HepG2 (cell line): ENCODE results near the gene CARMIL1. TPM values are rescaled to one million over a fixed set of nuclear protein-coding genes. Genes with fewer than 3 reads are reported as not detected.

Source experiments
- ATAC-seq: fragments of 200-7000 bp; cut with Tn5 transposase; 3 replicates; pipeline ENCODE4 v1.9.1; 2020; ENCODE audit warnings: mild to moderate bottlenecking, moderate library complexity
- BruUV-seq: library from RNA; stranded (reverse); fragments of 400-500 nt; replicated peaks from 2 replicates; lab custom pipeline; 2021; lab: Mats Ljungman, UMichigan
- CTCF ChIA-PET: fragments of 300-600 bp; formaldehyde crosslinking; extraction: SDS; loops from one replicate; lab custom pipeline; 2021; ENCODE audit warnings: low total read pairs, inconsistent platforms, low intra/inter-chr PET ratio; lab: Yijun Ruan, JAX
- POLR2A ChIA-PET: fragments of 350-600 bp; sonication (Branson Sonifier 250); formaldehyde crosslinking; loops from one replicate; lab custom pipeline; 2020; ENCODE audit warnings: antibody characterized with exemption, inconsistent platforms; lab: Yijun Ruan, JAX
- DNase-seq: peaks from one replicate; pipeline ENCODE4 v3.0.0-alpha.2; 2015; ENCODE audit warnings: low spot score
- FAIRE-seq: peaks from 3 replicates; lab custom pipeline; 2011; peaks lifted over from hg19 to GRCh38; lab: Jason Lieb, UNC
- H2AFZ ChIP-seq: one replicate; pipeline ENCODE4 v1.6.1; 2011; ENCODE audit warnings: low read length, inconsistent platforms
- H3K27ac ChIP-seq: fragments of 300-600 bp; 3 replicates; pipeline ENCODE4 v1.8.0; 2011; ENCODE audit warnings: mixed run types, mild to moderate bottlenecking, mixed read lengths, low read length, inconsistent platforms; ENCODE audit not compliant: insufficient read depth; ENCODE audit errors: extremely low read length
- H3K27me3 ChIP-seq, 2 experiments: fragments of 200-600 bp in 1 of 2; 2 replicates in 1 of 2; 3 replicates in 1 of 2; pipeline versions ENCODE4 v1.6.0 to v1.8.0; 2011; ENCODE audit warnings: low read length in 2 of 2, mild to moderate bottlenecking in 2 of 2, moderate library complexity in 2 of 2, inconsistent platforms in 1 of 2; ENCODE audit not compliant: insufficient read depth in 2 of 2, control insufficient read depth in 1 of 2
- H3K36me3 ChIP-seq, 2 experiments: fragments of 200-600 bp in 1 of 2; replicated peaks in 1 of 2; 2 replicates in 1 of 2; 3 replicates in 1 of 2; pipeline versions ENCODE4 v1.5.1 to v1.8.0; 2011; ENCODE audit warnings: low read length in 2 of 2, inconsistent platforms in 1 of 2; ENCODE audit not compliant: insufficient read depth in 2 of 2, control insufficient read depth in 1 of 2
- H3K4me1 ChIP-seq: 2 replicates; pipeline ENCODE4 v1.5.1; 2012; ENCODE audit warnings: low read length, inconsistent platforms; ENCODE audit not compliant: insufficient read depth
- H3K4me2 ChIP-seq: 2 replicates; pipeline ENCODE4 v1.6.0; 2011; ENCODE audit warnings: low read depth, low read length, inconsistent platforms
- H3K4me3 ChIP-seq, 3 experiments: fragments of 200-600 bp in 1 of 3; sonication (generic), shearing (Covaris generic) in 1 of 3; replicated peaks in 1 of 3; 2 replicates each; pipeline ENCODE4 v1.5.1; 2011 to 2016; ENCODE audit warnings: low read length in 3 of 3, inconsistent platforms in 2 of 3, low read depth in 2 of 3, mild to moderate bottlenecking in 2 of 3, control low read depth in 1 of 3, mixed read lengths in 1 of 3; ENCODE audit not compliant: insufficient read depth in 1 of 3
- H3K79me2 ChIP-seq: one replicate; pipeline ENCODE4 v1.6.1; 2011; ENCODE audit warnings: low read length, inconsistent platforms; ENCODE audit not compliant: insufficient read depth
- H3K9ac ChIP-seq: 2 replicates; pipeline ENCODE4 v1.6.0; 2011; ENCODE audit warnings: mild to moderate bottlenecking, low read depth, low read length, inconsistent platforms; ENCODE audit not compliant: insufficient read depth
- H3K9me3 ChIP-seq: 2 replicates; pipeline ENCODE4 v1.5.1; 2012; ENCODE audit warnings: mild to moderate bottlenecking, low read length
- H4K20me1 ChIP-seq: 2 replicates; pipeline ENCODE4 v1.6.0; 2011; ENCODE audit warnings: inconsistent platforms, mild to moderate bottlenecking, low read length, moderate library complexity; ENCODE audit not compliant: insufficient read depth
- FOXK1 ChIP-seq: sonication (generic); formaldehyde crosslinking; IDR thresholded peaks from 2 replicates; pipeline ENCODE4 v1.4.0; 2020; ENCODE audit warnings: low read depth, missing genetic modification reagents, borderline replicate concordance
- HNRNPK ChIP-seq: fragments of 200-400 bp; formaldehyde crosslinking; IDR thresholded peaks from 2 replicates; pipeline ENCODE4 v1.6.1; 2018; ENCODE audit warnings: low read length, low read depth, moderate library complexity, mild to moderate bottlenecking; ENCODE audit not compliant: poor library complexity, severe bottlenecking
- IRF2 ChIP-seq: IDR thresholded peaks from 2 replicates; pipeline ENCODE4 v1.6.1; 2018; ENCODE audit warnings: missing genetic modification reagents, missing compliant biosample characterization
- RFXAP ChIP-seq: sonication (generic); formaldehyde crosslinking; IDR thresholded peaks from 2 replicates; pipeline ENCODE4 v1.4.0; 2020; ENCODE audit warnings: missing genetic modification reagents, borderline replicate concordance
- WGBS: methylation state at CpG from one replicate; pipeline ENCODE4 v1.1.6; 2017; ENCODE audit warnings: low lambda C conversion rate; 5-methylcytosine and 5-hydroxymethylcytosine counted together
- in situ Hi-C: cut with HindIII; loops from 2 replicates; pipeline ENCODE4 v1.10.0; 2017; ENCODE audit warnings: low pct_unique_long_range_greater_than_20kb; ENCODE audit not compliant: extremely low pct_ligation_motif_present
- intact Hi-C: fragments of 100-400 bp; cut with micrococcal nuclease; formaldehyde crosslinking; loops from one replicate; pipeline ENCODE4 v1.10.0; 2022; ENCODE audit not compliant: unreplicated experiment
- polyA plus RNA-seq, 8 experiments: library from polyadenylated mRNA; depleted of rRNA in 3 of 8; stranded (reverse) in 7 of 8; unstranded in 1 of 8; fragments of >200 nt; fragmentation: Illumina TruSeq in 4 of 8; extraction: Trizol in 4 of 8; gene quantifications; 2 replicates each; pipeline versions ENCODE4 v1.2.1 to v1.2.3, GENCODE V29; 2011 to 2016; ENCODE audit warnings: low read depth in 4 of 8, missing spikeins in 1 of 8, mixed read lengths in 1 of 8; ENCODE audit not compliant: insufficient read depth in 1 of 8
- total RNA-seq, 5 experiments: library from RNA; depleted of rRNA; stranded (reverse); fragments of >200 nt; fragmentation: Illumina TruSeq; extraction: Trizol; gene quantifications; 2 replicates each; pipeline ENCODE4 v1.2.3, GENCODE V29; 2016; ENCODE audit warnings: low read depth in 1 of 5
- TF ChIP-seq, protein P1 (sequence below): sonication (generic); formaldehyde crosslinking; IDR thresholded peaks from 2 replicates; pipeline ENCODE4 v1.8.1; 2023; ENCODE audit warnings: missing genetic modification reagents, inconsistent platforms, borderline replicate concordance
- TF ChIP-seq, protein P2 (sequence below): IDR thresholded peaks from 2 replicates; pipeline ENCODE4 v1.6.1; 2016

The CARMIL1 gene
- total and polyA plus RNA-seq, 2 of the 13 experiments (the other 11 are each of a cell fraction or from before 2014, with no cell fraction given) = 1.8 to 2.6 TPM

DNA sequence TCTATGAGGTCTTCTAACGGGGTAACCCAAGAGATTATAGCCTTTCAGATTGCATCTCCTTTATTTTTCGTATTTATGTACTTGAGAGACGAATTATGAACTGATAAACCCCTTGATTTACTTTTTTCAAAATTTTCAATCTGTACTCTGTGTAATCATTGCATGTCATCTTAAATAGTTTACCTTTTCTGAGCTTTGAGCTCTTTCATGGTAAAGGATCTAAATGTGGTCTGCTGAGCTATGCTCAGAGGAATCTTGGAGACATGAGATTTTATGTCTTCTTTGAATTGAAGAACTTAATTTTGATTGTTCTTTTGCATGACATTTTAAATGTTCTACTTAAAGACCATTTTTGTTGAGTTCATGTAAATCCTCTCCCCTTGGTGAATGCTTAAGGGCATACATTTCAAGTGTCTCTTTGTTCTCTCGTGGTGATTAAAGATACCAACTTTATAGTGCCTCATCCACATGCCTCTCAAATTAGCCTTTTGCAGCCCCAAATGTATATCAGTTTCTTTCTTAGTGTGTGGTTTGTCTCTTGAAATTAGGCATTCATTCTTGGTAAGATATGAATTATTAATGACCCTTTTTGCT is 256.6 kb downstream of the CARMIL1 start:
- CTCF ChIA-PET = no interaction called here
- FAIRE-seq (no peak), ATAC-seq (no peak), DNase-seq (no peak)
- Histone ChIP-seq H3K27me3 (no peaks in the 10 kb centered on the region), H3K79me2 (no peaks in the 10 kb centered on the region), H3K4me2 (no peak overlapping the region), H3K4me1 (no peaks in the 10 kb centered on the region), H3K4me3 (no peak overlapping the region), H3K9ac (no peak overlapping the region), H3K27ac (no peak overlapping the region), H2AFZ (no peak overlapping the region), H3K36me3 (no peaks in the 10 kb centered on the region), H3K9me3 (no peaks in the 10 kb centered on the region), H4K20me1 (no peaks in the 10 kb centered on the region)
- TF ChIP-seq HNRNPK = no peak
- intact Hi-C loops = no loop called here
- in situ Hi-C loops = no loop called here
- POLR2A ChIA-PET = no interaction called here
- 38% methylated on average over 4 of the region's 4 CpGs for WGBS
- no TSS peak for BruUV-seq

DNA sequence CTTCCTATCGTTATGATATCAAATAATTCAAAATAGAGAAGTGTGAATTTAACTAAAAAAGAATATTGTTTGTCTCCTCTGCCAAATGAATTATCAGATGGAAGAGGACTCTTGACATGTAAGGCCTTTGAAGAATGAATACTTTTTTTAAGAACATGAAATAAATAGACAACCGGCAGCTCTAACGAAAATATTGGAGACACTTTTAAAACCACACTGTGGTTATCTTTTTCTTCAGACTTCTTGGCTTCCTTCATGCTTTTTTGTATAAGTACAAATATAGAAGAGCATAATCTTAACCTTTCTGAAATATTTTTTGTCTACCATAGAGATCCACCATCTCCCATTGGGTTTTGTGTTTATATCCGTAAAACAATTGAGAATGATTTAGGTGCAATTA is 257.6 kb downstream of the CARMIL1 start:
- TF ChIP-seq RFXAP (CRISPR knock-in tag) (no peak), IRF2 (CRISPR knock-in tag) (no peak), FOXK1 (CRISPR knock-in tag) (no peak)
- TF ChIP-seq, protein P1, sequence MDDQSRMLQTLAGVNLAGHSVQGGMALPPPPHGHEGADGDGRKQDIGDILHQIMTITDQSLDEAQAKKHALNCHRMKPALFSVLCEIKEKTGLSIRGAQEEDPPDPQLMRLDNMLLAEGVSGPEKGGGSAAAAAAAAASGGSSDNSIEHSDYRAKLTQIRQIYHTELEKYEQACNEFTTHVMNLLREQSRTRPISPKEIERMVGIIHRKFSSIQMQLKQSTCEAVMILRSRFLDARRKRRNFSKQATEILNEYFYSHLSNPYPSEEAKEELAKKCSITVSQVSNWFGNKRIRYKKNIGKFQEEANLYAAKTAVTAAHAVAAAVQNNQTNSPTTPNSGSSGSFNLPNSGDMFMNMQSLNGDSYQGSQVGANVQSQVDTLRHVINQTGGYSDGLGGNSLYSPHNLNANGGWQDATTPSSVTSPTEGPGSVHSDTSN = no peak
- TF ChIP-seq, protein P2, sequence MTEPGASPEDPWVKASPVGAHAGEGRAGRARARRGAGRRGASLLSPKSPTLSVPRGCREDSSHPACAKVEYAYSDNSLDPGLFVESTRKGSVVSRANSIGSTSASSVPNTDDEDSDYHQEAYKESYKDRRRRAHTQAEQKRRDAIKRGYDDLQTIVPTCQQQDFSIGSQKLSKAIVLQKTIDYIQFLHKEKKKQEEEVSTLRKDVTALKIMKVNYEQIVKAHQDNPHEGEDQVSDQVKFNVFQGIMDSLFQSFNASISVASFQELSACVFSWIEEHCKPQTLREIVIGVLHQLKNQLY (CRISPR knock-in tag) = no peak
- no peaks in the 10 kb centered on the region for H4K20me1 ChIP-seq
- no peaks in the 10 kb centered on the region for H3K36me3 ChIP-seq
- FAIRE-seq = no peak
- 65% methylated on average over 4 of the region's 4 CpGs for WGBS
- no peaks in the 10 kb centered on the region for H3K4me1 ChIP-seq
- H3K9me3 ChIP-seq = no peaks in the 10 kb centered on the region
- BruUV-seq = no TSS peak
- H3K27ac ChIP-seq = no peak overlapping the region
- in situ Hi-C loops = no loop called here
- CTCF ChIA-PET = no interaction called here
- H3K4me3 ChIP-seq = no peak overlapping the region
- no peak for ATAC-seq
- no peaks in the 10 kb centered on the region for H3K27me3 ChIP-seq
- H3K9ac ChIP-seq = no peak overlapping the region
- DNase-seq = no peak
- no peaks in the 10 kb centered on the region for H3K79me2 ChIP-seq
- no peak overlapping the region for H2AFZ ChIP-seq
- intact Hi-C loops = no loop called here
- no peak overlapping the region for H3K4me2 ChIP-seq
- POLR2A ChIA-PET = no interaction called here
